Measurements from ENCODE around the gene IL1RAPL1.

GRCh38 chrX:29419774-29420553, 832.7 kb downstream of the IL1RAPL1 start:
- TF ChIP-seq OSR1 (CRISPR knock-in tag; IDR thresholded peaks at IDR 0.05) (no peak), ZC3H10 (CRISPR knock-in tag; IDR thresholded peaks at IDR 0.05) (no peak), ARNTL (CRISPR knock-in tag; IDR thresholded peaks at IDR 0.05; ENCODE audit: borderline replicate concordance, low read depth) (no peak), ZFP3 (CRISPR knock-in tag; IDR thresholded peaks at IDR 0.05) (no peak), BACH2 (CRISPR knock-in tag; IDR thresholded peaks at IDR 0.05; ENCODE audit: borderline replicate concordance) (no peak), SNAI2 (CRISPR knock-in tag; IDR thresholded peaks at IDR 0.05) (no peak), PATZ1 (CRISPR knock-in tag; IDR thresholded peaks at IDR 0.05; ENCODE audit: borderline replicate concordance) (no peak), POU6F1 (CRISPR knock-in tag; IDR thresholded peaks at IDR 0.05; ENCODE audit: borderline replicate concordance, low read depth) (no peak), TCF4 (CRISPR knock-in tag; IDR thresholded peaks at IDR 0.05; ENCODE audit: borderline replicate concordance) (no peak), ZNF70 (CRISPR knock-in tag; IDR thresholded peaks at IDR 0.05) (no peak)
- TF ChIP-seq, protein P1, sequence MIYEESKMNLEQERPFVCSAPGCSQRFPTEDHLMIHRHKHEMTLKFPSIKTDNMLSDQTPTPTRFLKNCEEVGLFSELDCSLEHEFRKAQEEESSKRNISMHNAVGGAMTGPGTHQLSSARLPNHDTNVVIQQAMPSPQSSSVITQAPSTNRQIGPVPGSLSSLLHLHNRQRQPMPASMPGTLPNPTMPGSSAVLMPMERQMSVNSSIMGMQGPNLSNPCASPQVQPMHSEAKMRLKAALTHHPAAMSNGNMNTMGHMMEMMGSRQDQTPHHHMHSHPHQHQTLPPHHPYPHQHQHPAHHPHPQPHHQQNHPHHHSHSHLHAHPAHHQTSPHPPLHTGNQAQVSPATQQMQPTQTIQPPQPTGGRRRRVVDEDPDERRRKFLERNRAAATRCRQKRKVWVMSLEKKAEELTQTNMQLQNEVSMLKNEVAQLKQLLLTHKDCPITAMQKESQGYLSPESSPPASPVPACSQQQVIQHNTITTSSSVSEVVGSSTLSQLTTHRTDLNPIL (CRISPR knock-in tag; IDR thresholded peaks at IDR 0.05; ENCODE audit: low read depth): no peak

Data from SK-N-SH treated with all-trans-retinoic acid at 6 μM for 48 hours (cell line).